HG02588 (cell line): ENCODE results near the gene KCNJ11.

Source experiments
- ATAC-seq: cut with Tn5 transposase; IDR thresholded peaks from one replicate; pipeline ENCODE4 v1.9.1; 2021; ENCODE audit warnings: mild to moderate bottlenecking, moderate library complexity; ENCODE audit not compliant: unreplicated experiment

The KCNJ11 gene

DNA sequence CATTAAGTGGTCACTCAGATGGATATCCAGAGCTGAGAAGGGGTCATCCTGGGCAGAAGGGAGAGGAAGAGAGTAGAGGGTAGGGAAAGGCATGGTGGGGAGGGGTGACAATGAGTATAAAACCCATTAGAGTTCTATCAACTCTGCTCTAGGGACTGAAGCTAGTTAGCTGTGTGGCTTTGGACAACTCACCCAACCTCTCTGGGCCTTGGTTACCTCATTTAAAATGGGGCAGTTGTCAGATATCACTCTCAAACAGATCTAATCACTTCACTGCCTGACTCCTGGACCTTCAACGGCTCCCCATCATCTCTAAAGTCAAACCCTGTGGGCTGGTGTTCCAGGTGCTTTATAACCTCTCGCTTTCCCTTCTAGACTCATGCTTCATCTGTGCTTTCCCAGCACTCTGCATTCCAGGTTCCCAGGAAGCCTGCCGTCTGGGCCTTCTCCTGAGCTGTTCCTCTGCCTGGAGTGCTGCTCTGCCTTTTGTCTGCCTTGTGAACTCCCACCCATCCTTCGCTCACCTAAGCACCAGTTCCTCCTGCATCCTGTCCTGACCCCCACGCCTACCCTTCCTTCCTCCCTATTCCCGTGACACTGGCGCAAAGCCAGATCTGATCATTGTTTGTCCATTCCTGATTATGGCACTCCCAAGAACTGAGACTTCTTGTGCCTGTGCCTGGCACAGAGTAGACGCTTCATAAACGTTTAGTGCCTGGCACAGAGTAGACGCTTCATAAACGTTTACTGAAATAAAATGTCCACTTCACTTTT is 22.3 kb upstream of the KCNJ11 start:
- ATAC-seq: no peak

DNA sequence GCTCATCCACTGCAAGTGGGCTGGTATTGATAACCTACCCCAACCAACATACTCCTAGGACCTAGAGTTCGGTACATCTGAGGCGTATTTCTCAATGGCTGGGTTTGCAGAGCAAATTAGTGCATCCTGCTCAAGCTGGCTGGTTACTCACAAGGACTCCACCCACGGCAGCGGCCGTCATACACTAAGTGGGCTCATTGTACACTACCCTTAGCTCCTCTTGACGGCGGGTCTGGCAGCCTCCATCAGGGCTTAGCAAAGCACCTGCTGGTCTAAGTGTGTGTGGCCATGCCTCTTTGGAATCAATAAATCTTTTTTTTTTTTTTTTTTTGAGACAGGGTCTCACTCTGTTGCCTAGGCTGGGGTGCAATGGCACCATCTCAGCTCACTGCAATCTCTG is 20.2 kb upstream of the KCNJ11 start:
- ATAC-seq: no peak

DNA sequence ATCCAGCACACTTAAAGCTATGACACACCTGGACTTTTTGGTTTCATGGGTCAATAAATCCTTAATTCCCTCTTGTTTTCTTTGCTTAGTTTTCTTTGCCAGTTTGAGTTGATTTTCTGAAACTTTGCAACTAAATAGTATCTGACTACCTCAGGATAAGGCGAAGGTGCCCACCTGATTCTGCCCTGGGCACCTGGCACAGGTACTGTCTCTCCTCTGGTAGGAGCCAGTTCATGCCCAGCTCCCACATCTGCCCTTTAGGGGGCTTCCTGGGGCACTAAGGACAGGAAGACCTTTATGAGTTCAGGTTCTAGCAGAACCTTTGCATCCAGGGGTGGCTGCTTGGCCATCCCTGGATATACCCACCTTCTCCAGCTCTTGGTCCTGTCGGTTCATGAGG is 19.6 kb upstream of the KCNJ11 start:
- ATAC-seq: no peak

DNA sequence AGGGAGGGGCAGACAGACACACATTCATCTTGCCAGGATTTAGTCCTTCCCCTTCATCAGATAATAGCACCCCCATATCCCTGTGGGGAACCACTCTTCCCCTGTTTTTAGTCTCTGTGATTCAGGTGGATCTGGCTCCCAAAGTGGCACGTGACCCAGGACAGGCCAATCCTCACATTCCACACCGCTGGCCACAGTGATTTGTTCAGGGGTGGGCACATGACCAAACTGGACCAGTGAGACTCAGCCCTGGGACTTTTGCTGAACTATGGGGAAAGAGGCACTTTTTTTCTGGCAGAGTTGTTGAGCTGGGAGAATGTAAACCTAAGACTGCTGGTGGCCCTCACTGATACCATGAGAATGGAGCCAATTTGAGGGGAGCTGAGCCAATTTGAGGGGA is 19.1 kb upstream of the KCNJ11 start:
- ATAC-seq: no peak

DNA sequence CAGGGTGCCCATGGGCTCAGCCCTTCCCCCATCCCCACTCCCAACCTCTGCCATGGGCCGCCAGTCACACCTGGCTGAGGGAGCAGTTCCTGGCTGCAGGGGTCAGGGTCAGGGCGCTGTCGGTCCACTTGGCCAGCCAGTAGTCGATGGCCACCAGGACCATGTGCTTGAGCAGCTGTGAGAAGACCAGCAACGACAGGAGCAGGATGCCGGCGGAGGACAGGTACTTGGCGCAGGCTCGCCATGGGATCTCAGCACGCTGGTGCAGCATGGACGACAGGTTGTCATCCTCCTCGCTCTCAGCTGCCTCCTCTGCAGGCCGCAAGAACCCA is 18.3 kb upstream of the KCNJ11 start:
- no peak for ATAC-seq

DNA sequence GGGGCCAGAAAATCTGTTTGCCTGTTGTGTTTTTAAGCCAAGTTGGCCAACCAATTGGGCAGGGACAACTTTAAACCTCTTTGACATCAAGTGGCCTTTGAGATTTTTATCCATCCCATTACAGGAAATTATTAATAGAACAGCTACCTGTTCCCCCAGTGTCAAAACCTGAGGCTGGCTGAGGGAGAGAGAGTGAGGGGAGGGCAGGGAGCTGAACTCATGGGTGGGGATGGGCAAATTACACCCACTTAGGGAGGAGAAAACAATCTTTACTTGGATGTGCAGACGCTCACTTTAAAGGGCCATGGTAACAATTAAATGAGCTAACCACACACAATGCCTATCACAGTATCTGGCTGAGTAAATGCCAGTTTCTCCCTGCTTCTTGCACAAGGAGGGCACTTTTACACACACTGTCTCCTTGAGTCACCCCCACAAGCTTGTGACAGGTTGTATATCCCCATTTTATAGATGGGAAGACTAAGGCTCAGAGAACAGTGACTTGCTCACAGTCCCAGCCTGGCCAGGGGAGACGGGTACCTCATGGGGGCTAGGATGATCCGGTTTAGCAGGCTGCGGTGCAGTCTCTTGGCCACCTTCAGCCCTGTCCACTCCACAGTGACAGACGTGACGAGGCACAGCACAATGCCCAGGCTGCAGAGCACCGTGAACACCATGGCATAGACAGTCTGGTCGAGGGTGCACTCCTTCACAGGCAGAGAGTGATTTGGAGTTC is 17.8 kb upstream of the KCNJ11 start:
- no peak for ATAC-seq

DNA sequence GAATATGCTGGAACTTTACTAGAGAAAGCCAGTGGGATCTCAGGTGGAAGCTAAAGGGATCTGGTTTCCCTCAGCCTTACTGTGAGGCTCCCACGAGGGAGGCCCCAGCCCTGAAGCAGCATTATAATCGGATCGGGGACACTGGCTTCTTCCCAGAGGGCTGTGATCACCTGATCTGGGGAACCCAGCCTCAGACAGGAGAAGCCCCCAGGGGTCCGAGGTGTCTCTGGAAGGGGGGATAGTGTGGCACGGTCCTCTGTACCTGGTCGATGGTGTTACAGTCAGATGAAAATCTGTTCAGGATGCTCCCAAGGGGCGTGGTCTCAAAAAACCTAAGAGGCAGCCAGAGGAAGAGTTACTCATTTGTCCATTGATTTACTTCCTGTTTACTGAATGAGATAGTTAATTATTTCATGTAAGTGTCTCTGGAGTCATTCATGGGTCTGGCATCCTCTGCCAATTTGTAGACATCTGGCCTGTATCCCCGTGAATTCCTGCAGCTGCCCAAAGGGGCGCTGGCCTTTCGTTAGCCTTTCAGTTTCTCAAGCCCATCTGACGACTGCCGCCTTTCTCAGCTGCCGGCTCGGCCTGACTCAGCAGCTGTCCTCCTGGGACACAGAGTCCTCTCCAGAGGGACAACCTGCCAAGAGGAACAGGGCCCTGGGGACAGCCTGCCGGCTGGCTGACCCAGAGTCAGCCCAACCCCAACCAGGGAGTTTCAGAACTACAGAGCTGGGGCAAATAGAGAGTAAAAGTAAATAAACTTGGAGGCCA is 17.0 kb upstream of the KCNJ11 start:
- ATAC-seq: no peak

DNA sequence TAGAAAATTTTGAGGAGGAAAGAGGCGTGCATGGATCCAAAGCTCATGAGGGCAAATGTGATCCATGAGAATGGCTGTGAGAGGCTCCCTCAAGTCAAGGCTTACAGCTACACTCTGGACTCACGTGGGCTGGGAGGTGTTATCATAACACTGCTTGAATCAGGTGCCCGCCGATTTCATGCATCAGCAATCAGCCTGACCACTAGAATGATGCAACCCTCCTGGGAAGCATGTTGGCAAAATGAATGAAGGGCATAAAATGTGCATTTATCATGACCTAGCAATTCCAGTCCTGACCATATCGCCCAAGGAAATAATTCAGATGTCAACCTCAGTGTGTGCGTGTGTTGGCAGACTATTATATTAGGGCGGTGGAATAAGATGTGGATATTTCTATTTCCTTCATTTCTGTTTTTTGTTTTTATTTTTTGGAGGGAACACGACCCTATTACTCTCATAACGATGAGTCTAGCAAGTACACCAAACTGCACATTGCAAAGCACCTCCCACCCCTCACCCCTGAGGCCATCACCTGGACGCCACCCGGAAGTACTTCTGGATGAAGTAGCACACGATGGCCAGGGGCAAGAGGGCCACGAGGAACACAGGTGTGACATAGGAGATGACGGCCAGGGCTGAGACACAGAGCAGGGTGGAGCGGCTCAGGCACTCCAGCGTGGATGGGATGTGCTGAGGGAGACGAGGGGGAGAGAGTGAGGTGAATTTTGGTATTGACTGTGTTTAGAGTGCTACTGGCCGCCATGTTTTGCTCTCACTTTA is 15.7 kb upstream of the KCNJ11 start:
- no peak for ATAC-seq

DNA sequence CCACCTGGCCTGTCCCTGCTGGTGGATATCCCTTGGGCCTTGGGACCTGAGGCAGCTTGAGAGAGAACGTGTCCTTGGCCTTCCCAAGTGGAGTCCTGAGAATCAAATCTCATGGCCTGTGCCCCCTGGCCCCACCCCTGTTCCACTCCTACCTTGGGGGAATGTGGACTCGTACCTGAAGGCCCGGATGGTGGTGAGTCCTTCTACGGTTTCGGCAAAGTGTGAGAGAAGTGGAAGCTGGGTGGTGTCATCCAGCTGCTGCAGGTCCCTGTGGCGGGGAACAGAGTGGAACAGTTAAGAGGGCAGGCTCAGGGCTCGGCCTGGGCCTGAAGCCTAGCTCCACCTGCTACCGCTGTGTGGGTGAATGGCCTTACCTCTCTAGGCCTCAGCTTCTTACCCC is 14.0 kb upstream of the KCNJ11 start:
- ATAC-seq: no peak

DNA sequence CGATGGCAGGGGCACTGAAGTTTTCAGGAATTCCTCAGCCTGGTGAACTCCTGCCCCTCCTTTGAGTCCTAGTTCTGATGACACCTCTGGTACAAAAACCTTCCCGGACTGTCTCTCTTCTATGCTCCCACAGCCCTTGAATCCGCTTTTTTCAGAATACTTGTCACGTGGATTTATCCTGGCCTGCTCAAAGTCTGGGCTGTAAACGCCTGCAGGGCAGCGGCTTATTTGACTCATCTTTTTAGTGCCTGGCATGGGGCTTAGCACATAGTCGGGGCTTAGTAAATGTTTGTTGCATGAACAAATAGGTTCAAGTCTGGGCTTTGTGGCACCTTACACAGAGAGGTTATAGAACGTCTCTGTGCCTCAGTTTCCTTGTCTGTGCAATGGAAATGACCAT is 13.4 kb upstream of the KCNJ11 start:
- no peak for ATAC-seq

DNA sequence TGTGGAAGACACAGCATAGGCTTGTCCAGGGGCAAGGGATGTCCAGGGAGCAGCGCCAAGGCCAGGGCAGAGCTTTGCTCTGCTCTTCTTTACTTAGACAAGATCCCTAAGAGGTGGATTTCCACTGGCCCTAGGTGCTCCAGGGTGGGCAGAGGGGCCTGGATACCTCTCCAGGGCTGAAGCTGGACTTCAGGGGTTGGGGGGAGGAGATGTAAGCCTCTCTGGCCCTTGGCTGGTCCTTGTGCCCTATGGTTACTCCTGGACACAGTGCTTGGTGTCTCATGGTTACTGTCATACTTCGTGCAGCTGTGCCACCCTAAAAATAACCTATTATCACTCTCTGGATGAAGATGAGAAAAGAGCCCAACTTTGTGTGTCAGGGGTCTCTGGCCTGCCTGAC is 12.9 kb upstream of the KCNJ11 start:
- no peak for ATAC-seq

DNA sequence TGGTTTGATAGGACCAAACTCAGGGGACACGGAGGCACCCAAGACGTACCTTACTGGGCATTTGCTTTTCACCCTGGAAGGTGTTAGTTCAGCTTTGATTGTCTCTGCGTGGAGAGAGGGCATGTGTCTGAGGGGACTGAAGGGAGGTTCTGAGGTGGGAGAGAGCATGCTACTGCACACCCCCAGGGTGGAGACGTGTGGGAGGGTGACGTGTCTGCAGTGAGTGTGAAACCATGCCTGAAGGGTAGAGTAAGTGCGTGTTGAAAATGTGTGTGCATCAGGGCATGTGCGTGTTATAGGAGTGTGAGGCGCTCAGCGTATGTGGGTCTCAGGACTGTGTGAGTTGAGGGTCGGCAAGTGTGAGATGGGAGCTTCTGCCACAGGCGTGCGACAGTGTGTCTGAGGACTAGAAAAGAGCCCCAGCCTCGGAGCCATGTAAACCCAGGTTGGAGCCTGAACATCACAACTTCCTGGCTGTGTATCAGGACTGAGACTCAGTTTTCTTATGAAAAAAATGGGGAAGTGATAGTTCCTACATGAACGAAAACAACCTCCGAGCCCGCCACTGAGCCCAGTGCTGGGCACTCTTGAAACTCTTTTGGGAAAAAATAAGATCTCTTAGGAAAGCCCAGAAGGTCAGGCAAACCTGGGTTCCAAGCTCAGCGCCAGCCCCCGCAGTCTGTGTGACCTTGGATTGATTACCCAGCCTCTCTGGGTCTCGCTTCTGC is 11.8 kb upstream of the KCNJ11 start:
- peak; percentile 65 for ATAC-seq

DNA sequence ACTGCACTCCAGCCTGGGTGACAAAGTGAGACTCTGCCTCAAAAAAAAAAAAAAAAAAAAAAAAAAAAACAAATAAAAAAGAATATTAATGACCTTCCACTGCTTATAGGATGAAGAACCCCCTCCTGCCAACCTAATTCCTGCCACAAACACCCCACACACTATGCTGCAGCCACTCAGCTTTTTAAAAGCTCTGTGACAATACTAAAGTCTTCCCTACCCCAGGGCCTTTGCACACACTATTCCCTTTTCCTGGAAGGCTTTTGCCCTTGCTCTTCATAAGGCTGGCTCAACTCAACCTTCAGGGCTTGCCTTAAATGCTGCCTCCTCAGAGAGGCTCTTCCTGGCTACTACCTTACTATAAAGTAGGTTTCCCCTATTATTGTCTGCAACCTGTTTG is 10.8 kb upstream of the KCNJ11 start:
- no peak for ATAC-seq

DNA sequence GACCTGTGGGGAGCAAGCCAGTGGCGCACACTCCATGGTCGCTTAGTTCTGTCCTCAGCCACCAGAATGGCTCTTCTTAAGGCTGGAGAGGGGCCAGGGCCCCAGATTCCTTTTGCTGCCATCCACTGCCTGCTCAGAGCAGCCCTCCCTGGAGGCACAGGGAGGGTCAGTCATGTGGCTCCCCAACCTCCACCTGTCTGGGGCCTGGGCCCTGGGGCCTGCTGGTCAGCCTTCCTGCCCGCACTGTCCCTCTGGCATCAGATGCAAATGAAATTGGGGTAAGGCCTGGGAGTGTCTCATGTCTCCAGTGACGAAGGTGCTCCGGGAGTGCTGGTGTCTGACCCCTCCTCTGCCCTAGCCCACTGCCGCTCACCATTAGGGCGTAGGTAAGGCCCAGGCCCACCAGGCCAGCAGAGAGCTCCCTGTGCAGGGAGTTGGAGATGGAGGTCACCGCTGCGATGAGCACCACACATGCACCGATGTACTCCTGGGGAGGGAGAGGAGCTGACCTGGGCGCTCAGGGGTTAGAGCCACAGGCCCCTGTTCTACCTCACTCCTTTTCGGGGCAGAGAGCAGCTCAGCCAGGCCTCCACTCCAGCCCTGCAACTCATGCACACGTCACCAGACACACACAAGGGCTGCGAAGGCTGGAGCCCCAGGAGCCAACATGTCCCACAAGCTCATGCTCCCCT is 9.0 kb upstream of the KCNJ11 start:
- ATAC-seq: no peak

DNA sequence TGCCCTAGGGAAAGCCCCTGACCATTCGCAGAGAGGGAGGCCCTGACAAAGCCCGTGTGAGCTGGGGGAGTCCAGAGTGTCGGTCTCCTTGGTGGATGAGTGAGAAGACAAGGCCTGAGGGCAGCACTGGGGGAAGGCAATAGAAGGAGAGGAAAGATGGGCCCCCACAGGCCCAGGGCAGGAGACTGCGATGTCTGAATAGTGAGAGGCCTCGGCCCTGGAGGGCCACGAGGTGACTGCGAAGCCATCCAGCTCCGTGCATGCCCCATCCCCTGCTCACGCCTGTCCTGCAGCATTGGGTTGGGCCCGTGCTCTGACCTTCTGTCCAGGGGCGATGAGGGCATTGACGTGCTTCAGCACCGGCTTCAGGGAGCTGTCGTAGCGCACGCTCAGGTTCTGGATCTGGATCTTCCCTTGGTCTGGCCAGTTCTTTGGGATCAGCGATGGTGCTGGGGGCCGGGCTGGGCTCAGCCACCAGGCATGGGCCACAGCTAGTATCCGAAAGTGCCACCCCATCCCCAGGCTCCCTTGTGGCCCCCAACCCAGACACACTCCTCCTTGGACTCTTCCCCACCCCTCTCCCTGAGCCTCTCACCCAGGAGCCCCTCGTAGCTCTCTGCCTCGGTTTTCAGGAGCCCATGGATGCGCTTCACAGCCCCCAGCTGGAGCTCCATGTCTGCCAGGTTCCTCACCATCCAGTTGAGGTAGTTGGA is 8.3 kb upstream of the KCNJ11 start:
- no peak for ATAC-seq

DNA sequence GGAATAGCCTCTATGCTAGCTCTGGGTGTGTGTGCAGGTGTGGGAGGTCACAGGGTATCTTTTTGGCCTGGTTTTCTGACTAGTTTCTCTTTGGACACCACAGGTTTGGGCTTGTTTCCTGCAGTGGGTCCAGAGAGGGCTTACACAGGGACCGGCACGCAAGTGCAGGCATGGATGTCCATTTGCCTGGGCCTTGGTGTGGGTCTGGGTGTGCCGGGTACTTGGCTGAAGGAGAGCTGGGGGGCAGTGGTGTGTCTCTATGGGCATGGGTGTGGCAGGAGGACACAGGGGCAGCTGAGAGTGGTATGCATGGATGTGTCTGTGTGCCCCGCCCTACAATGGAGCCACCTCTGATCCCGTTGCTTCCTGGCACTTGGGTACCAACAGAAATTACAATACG is 7.5 kb upstream of the KCNJ11 start:
- ATAC-seq: no peak

DNA sequence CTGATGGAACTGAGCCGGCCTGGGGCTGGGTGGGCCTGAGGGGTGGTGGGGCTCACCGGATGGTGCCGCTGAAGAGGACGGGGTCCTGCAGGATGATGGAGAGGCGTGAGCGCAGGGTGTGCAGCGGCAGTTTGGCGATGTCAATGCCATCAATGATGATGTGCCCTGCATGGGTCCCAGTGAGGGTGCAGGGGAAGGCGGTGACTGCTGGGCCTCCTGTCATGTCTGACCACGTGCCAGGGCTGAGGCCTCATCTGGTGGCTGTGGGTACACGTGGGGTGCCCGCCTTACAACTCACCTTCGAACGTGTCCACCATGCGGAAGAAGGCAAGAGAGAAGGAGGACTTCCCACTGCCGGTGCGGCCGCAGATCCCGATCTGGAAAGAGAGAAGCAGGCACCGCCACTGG is 7.1 kb upstream of the KCNJ11 start:
- no peak for ATAC-seq

DNA sequence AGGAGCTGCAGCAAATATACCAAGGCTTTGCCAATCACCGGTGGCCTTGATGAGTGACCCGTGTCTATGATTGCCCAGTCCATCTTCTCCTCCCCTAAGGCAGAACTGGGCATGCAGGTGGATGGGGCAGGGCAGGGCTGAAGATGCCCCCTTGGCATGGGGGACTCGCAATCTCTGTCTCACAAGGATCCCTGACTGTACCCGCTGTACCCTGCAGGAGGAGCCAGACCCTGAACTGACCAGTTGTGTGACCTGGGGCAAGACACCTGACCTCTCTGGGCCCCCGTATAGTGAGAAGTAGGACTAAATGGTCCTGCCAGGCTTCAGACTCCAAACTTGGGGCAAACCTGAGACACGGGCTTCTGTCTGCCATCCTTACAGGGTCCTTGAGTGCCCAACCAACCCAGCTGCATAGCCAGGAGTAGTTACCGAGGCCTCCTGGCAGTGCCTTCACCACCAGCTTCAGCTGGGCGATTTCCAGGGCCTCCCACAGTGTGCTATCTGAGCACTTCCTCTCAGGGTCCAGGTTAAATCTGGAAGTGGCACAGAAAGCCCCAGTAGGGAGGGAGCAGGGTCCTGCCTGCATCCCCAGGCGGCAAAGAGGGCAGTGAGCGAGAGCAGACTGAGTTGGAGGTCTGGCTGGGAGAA is 6.4 kb upstream of the KCNJ11 start:
- ATAC-seq: no peak

DNA sequence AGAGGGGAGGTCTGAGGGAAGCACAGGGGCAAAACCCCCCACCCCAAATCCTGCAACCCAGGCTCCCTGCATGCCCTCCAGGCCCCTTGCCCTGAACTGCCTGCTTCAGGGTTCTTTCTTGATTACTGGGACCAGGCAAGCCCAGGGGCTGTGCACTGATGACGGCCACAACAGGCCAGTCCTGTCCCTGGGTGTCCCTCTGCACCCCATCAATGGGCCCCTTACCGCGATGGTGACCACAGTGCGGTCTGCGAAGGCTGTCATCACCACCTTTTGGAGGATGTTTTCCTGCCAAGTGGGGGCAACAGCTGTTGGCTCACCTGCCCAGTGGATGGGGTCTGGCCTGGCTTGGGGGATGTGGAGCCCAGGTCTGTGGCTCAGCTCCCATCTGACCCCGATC is 5.0 kb upstream of the KCNJ11 start:
- ATAC-seq: no peak
